IMR-90 (cell line): ENCODE results near the gene SKAP1. TPM values are rescaled to one million over a fixed set of nuclear protein-coding genes. Genes with fewer than 3 reads are reported as not detected.

Experiments
- ATAC-seq: fragments of 200-7000 bp; cut with Tn5 transposase; 2 replicates; pipeline ENCODE4 v1.9.1; 2020; ENCODE audit warnings: low read depth, mild to moderate bottlenecking, moderate library complexity
- BruUV-seq: library from RNA; stranded (reverse); fragments of 400-500 nt; replicated peaks from 2 replicates; lab custom pipeline; 2021; lab: Mats Ljungman, UMichigan
- CTCF ChIA-PET: fragments of 300-600 bp; formaldehyde crosslinking; extraction: SDS; loops from one replicate; lab custom pipeline; 2021; ENCODE audit warnings: antibody characterized with exemption; lab: Yijun Ruan, JAX
- POLR2A ChIA-PET: fragments of 300-600 bp; sonication (Branson Sonifier 250); formaldehyde crosslinking; loops from one replicate; lab custom pipeline; 2022; ENCODE audit warnings: antibody characterized with exemption; ENCODE audit not compliant: unreplicated experiment; lab: Charles Lee
- DNase-seq: peaks from one replicate; pipeline ENCODE4 v3.0.0; 2013
- H2AFZ ChIP-seq: replicated peaks from 2 replicates; pipeline ENCODE3; 2013; ENCODE audit warnings: low read length, mild to moderate bottlenecking; ENCODE audit not compliant: poor library complexity
- H2AK5ac ChIP-seq: 2 replicates; pipeline ENCODE4 v1.6.1; 2013; ENCODE audit warnings: low read depth, low read length, inconsistent platforms
- H2AK9ac ChIP-seq: replicated peaks from 2 replicates; pipeline ENCODE3; 2013; ENCODE audit warnings: mild to moderate bottlenecking, low read depth, low read length, moderate library complexity; ENCODE audit not compliant: poor library complexity
- H2BK120ac ChIP-seq: 2 replicates; pipeline ENCODE4 v1.6.1; 2013; ENCODE audit warnings: low read depth, low read length, inconsistent platforms
- H2BK15ac ChIP-seq: 3 replicates; pipeline ENCODE4 v1.6.1; 2013; ENCODE audit warnings: low read depth, low read length, inconsistent platforms
- H2BK20ac ChIP-seq: 2 replicates; pipeline ENCODE4 v1.6.1; 2013; ENCODE audit warnings: low read depth, mild to moderate bottlenecking, inconsistent platforms, low read length, moderate library complexity
- H2BK5ac ChIP-seq: 2 replicates; pipeline ENCODE4 v1.6.1; 2013; ENCODE audit warnings: mild to moderate bottlenecking, low read depth, low read length, inconsistent platforms; ENCODE audit not compliant: poor library complexity, severe bottlenecking
- H3K14ac ChIP-seq: replicated peaks from 2 replicates; pipeline ENCODE4 v1.6.1; 2013; ENCODE audit warnings: low read depth, low read length, inconsistent platforms
- H3K18ac ChIP-seq: 2 replicates; pipeline ENCODE4 v1.6.1; 2013; ENCODE audit warnings: low read depth, low read length, control low read depth
- H3K23ac ChIP-seq: 2 replicates; pipeline ENCODE4 v1.6.1; 2013; ENCODE audit warnings: low read depth, low read length, inconsistent platforms
- H3K27ac ChIP-seq: 2 replicates; pipeline ENCODE4 v1.5.1; 2013; ENCODE audit warnings: mild to moderate bottlenecking, control low read depth, low read length; ENCODE audit not compliant: insufficient read depth
- H3K27me3 ChIP-seq: 2 replicates; pipeline ENCODE4 v1.6.1; 2013; ENCODE audit warnings: low read length; ENCODE audit not compliant: control insufficient read depth, insufficient read depth
- H3K36me3 ChIP-seq: 2 replicates; pipeline ENCODE4 v1.6.1; 2013; ENCODE audit warnings: low read length, mixed read lengths; ENCODE audit not compliant: control insufficient read depth, insufficient read depth
- H3K4ac ChIP-seq: 2 replicates; pipeline ENCODE4 v1.6.1; 2013; ENCODE audit warnings: low read depth, low read length, inconsistent platforms
- H3K4me1 ChIP-seq: 2 replicates; pipeline ENCODE4 v1.6.1; 2013; ENCODE audit warnings: low read length, mixed read lengths; ENCODE audit not compliant: control insufficient read depth, insufficient read depth
- H3K4me2 ChIP-seq: 2 replicates; pipeline ENCODE4 v1.6.1; 2013; ENCODE audit warnings: low read depth, mild to moderate bottlenecking, control low read depth, low read length, moderate library complexity
- H3K4me3 ChIP-seq: 2 replicates; pipeline ENCODE4 v1.5.1; 2013; ENCODE audit warnings: low read depth, mild to moderate bottlenecking, control low read depth, low read length, moderate library complexity; ENCODE audit not compliant: insufficient read depth
- H3K56ac ChIP-seq: 2 replicates; pipeline ENCODE4 v1.6.1; 2013; ENCODE audit warnings: low read length, inconsistent platforms; ENCODE audit not compliant: insufficient read depth; ENCODE audit errors: extremely low read depth
- H3K79me1 ChIP-seq, 2 experiments: 2 replicates each; pipeline ENCODE4 v1.6.1; 2013; ENCODE audit warnings: low read length in 2 of 2, inconsistent platforms in 1 of 2, low read depth in 1 of 2
- H3K9ac ChIP-seq: 2 replicates; pipeline ENCODE4 v1.6.1; 2013; ENCODE audit warnings: low read depth, low read length, control low read depth
- H3K9me1 ChIP-seq: 2 replicates; pipeline ENCODE4 v1.6.1; 2013; ENCODE audit warnings: low read length, inconsistent platforms; ENCODE audit not compliant: insufficient read depth
- H3K9me3 ChIP-seq: 2 replicates; pipeline ENCODE4 v1.6.1; 2013; ENCODE audit warnings: low read length; ENCODE audit not compliant: control insufficient read depth, insufficient read depth
- H4K20me1 ChIP-seq: 2 replicates; pipeline ENCODE4 v1.6.1; 2013; ENCODE audit warnings: low read length, inconsistent platforms; ENCODE audit not compliant: insufficient read depth
- H4K5ac ChIP-seq: 2 replicates; pipeline ENCODE4 v1.6.1; 2013; ENCODE audit warnings: mild to moderate bottlenecking, low read depth, low read length, control low read depth
- H4K8ac ChIP-seq, 2 experiments: 2 replicates each; pipeline ENCODE4 v1.6.1; 2013; ENCODE audit warnings: low read depth in 2 of 2, low read length in 2 of 2, control low read depth in 1 of 2, inconsistent platforms in 1 of 2
- H4K91ac ChIP-seq: 2 replicates; pipeline ENCODE4 v1.6.1; 2013; ENCODE audit warnings: low read depth, low read length, inconsistent platforms; ENCODE audit not compliant: insufficient read depth
- BHLHE40 ChIP-seq: fragments of 150-350 bp; IDR thresholded peaks from 2 replicates; pipeline ENCODE4 v1.6.1; 2016; ENCODE audit warnings: mild to moderate bottlenecking, low read depth, low read length
- CEBPB ChIP-seq: IDR thresholded peaks from 2 replicates; pipeline ENCODE4 v1.6.1; 2012; ENCODE audit warnings: low read depth, low read length, improper control_type of control experiment
- CHD1 ChIP-seq: IDR thresholded peaks from 2 replicates; pipeline ENCODE4 v1.6.1; 2012; ENCODE audit warnings: low read depth, low read length, improper control_type of control experiment
- CTCF ChIP-seq: conservative IDR thresholded peaks from 2 replicates; pipeline ENCODE4 v1.5.1; 2012; ENCODE audit warnings: mild to moderate bottlenecking, low read depth, low read length, improper control_type of control experiment
- ELK1 ChIP-seq: fragments of 150-350 bp; IDR thresholded peaks from 2 replicates; pipeline ENCODE4 v1.6.1; 2016; ENCODE audit warnings: low read depth, mild to moderate bottlenecking, low read length, moderate library complexity, borderline replicate concordance
- FOS ChIP-seq: fragments of 150-350 bp; IDR thresholded peaks from 2 replicates; pipeline ENCODE4 v1.6.1; 2016; ENCODE audit warnings: low read depth, low read length
- MAFK ChIP-seq: IDR thresholded peaks from 2 replicates; pipeline ENCODE4 v1.6.1; 2012; ENCODE audit warnings: low read depth, low read length, improper control_type of control experiment
- MAZ ChIP-seq: IDR thresholded peaks from 2 replicates; pipeline ENCODE4 v1.6.1; 2012; ENCODE audit warnings: low read depth, mild to moderate bottlenecking, low read length, improper control_type of control experiment, moderate library complexity, borderline replicate concordance
- MXI1 ChIP-seq: IDR thresholded peaks from 2 replicates; pipeline ENCODE4 v1.6.1; 2012; ENCODE audit warnings: low read depth, mild to moderate bottlenecking, low read length, moderate library complexity, borderline replicate concordance
- NFE2L2 ChIP-seq: fragments of 150-350 bp; IDR thresholded peaks from 2 replicates; pipeline ENCODE4 v1.6.1; 2016; ENCODE audit warnings: low read depth, mild to moderate bottlenecking, low read length
- POLR2A ChIP-seq: IDR thresholded peaks from 2 replicates; pipeline ENCODE4 v1.6.1; 2012; ENCODE audit warnings: mild to moderate bottlenecking, low read depth, low read length
- RAD21 ChIP-seq: IDR thresholded peaks from 2 replicates; pipeline ENCODE4 v1.6.1; 2012; ENCODE audit warnings: low read length, improper control_type of control experiment
- RCOR1 ChIP-seq: IDR thresholded peaks from 2 replicates; pipeline ENCODE4 v1.6.1; 2012; ENCODE audit warnings: mild to moderate bottlenecking, low read length, improper control_type of control experiment; ENCODE audit not compliant: insufficient replicate concordance
- RFX5 ChIP-seq: IDR thresholded peaks from 2 replicates; pipeline ENCODE4 v1.8.0; 2012; ENCODE audit warnings: low read depth, mild to moderate bottlenecking, low read length, moderate library complexity
- SMC3 ChIP-seq: fragments of 150-350 bp; IDR thresholded peaks from 2 replicates; pipeline ENCODE4 v1.6.1; 2016; ENCODE audit warnings: low read depth, mild to moderate bottlenecking, antibody characterized with exemption, low read length, moderate library complexity
- USF2 ChIP-seq: fragments of 150-350 bp; IDR thresholded peaks from 2 replicates; pipeline ENCODE4 v1.6.1; 2017; ENCODE audit warnings: mild to moderate bottlenecking, antibody characterized with exemption, low read length, low read depth
- WGBS, 2 experiments: methylation state at CpG; one replicate each; pipeline versions ENCODE4 v1.1.5 to v1.1.7; 2013; ENCODE audit warnings: missing lambda C conversion rate in 2 of 2; ENCODE audit not compliant: insufficient read length in 1 of 2; ENCODE audit errors: extremely low coverage in 2 of 2; 5-methylcytosine and 5-hydroxymethylcytosine counted together
- dilution Hi-C: fragments of 300-500 bp; cut with HindIII; formaldehyde crosslinking; loops from one replicate; pipeline ENCODE4 v1.14.3; 2018; ENCODE audit warnings: low sequenced_read_pairs; ENCODE audit not compliant: unreplicated experiment
- in situ Hi-C: fragments of 300-500 bp; cut with MboI; formaldehyde crosslinking; loops from 3 replicates; pipeline ENCODE4 v1.14.3; 2019; ENCODE audit warnings: low sequenced_read_pairs, inconsistent platforms, mixed read lengths
- intact Hi-C: fragments of 100-400 bp; cut with micrococcal nuclease; formaldehyde crosslinking; loops from 2 replicates; pipeline ENCODE4 v1.10.0; 2022
- polyA plus RNA-seq, 3 experiments: library from polyadenylated mRNA; depleted of rRNA; stranded (reverse); fragments of >200 nt; gene quantifications; 2 replicates each; pipeline ENCODE4 v1.2.3, GENCODE V29; 2012; ENCODE audit warnings: low replicate concordance in 1 of 3
- total RNA-seq: library from RNA; depleted of rRNA; stranded (reverse); fragments of >200 nt; gene quantifications from 2 replicates; pipeline ENCODE4 v1.2.3, GENCODE V29; 2012

SKAP1 gene
- total and polyA plus RNA-seq, 2 of the 4 experiments (the other 2 are of a cell fraction): not detected

GRCh38 chr17:48296453-48296852 lies 133.6 kb downstream of the SKAP1 start:
- dilution Hi-C loops: no loop called here
- CTCF ChIA-PET: interaction anchor here (0.6 to 0.7 kb wide), 2 partner anchors 12 to 17 kb away, joined by 3 to 4 read pairs; no protein-coding TSS in a partner anchor

More at GRCh38 chr17:48296453-48296852, 133.6 kb downstream of the SKAP1 start:
- Histone ChIP-seq H2AK5ac (no peak overlapping the region), H3K27ac (no peak overlapping the region), H4K91ac (no peak overlapping the region), H3K9ac (no peak overlapping the region), H3K9me1 (no peaks in the 10 kb centered on the region), H2AFZ (no peak overlapping the region), H4K20me1 (no peaks in the 10 kb centered on the region), H3K4me3 (no peak overlapping the region), H3K9me3 (no peaks in the 10 kb centered on the region), H2BK15ac (no peak overlapping the region), H3K27me3 (peaks cover 42% of the 10 kb centered on the region), H2BK120ac (no peak overlapping the region), H4K8ac (no peak overlapping the region), H3K36me3 (no peaks in the 10 kb centered on the region), H4K5ac (no peak overlapping the region), H3K18ac (no peak overlapping the region), H2BK5ac (no peak overlapping the region), H3K4me1 (no peaks in the 10 kb centered on the region), H3K56ac (no peak overlapping the region), H2BK20ac (no peak overlapping the region), H3K23ac (no peak overlapping the region), H3K4me2 (no peak overlapping the region), H2AK9ac (no peak overlapping the region), H3K4ac (no peak overlapping the region), H3K79me1 (no peaks in the 10 kb centered on the region), H3K14ac (no peak overlapping the region)
- no peak for ATAC-seq
- POLR2A ChIA-PET: no interaction called here
- in situ Hi-C loops (no loop called here), intact Hi-C loops (no loop called here)
- TF ChIP-seq RCOR1 (no peak), POLR2A (no peak), SMC3 (no peak), USF2 (no peak), MAFK (no peak), BHLHE40 (no peak), NFE2L2 (no peak), RAD21 (no peak), RFX5 (no peak), MAZ (no peak), ELK1 (no peak), FOS (no peak), CEBPB (no peak), CHD1 (no peak), CTCF (no peak), MXI1 (no peak)
- WGBS, 2 experiments: no CpG with 5 or more reads among the region's 2 CpGs
- DNase-seq: no peak
- no TSS peak for BruUV-seq
